Measurements from ENCODE around the gene TRIM28. TPM values are rescaled to one million over a fixed set of nuclear protein-coding genes. Genes with fewer than 3 reads are reported as not detected.

Gene TRIM28
- total RNA-seq, 3 donors from 2014 or later: 180 to 308 (median 202) TPM

DNA sequence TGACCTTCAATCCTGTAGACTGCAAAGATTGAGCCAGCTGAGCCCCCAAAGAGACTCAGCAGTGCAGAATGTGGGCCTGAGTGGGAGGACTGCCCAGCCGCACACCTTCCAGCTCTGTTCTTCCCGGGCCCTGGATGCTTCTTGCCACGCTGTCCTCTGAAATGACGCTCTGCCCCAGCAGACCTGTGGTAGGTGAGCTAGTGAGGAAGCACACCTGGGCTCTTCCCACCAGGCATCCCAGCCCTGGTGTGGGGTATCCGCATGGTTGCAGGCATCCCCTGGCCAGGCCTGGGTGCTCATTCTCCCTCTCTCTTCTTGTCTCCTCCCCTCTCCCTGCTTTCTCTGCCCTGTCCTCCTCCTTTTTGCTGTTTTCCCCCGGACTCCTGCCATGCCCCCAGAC, 39.1 kb downstream of the TRIM28 start:
- no peak overlapping the region for H3K4me3 ChIP-seq
- ATAC-seq (no peak), DNase-seq (no peak)
- no peak for TF ChIP-seq CTCF (IDR thresholded peaks at IDR 0.05)
- H3K9me3 ChIP-seq: no peaks in the 10 kb centered on the region
- H3K36me3 ChIP-seq (ENCODE audit: low read depth): no peaks in the 10 kb centered on the region
- H3K4me1 ChIP-seq (ENCODE audit: low read depth): no peaks in the 10 kb centered on the region
- intact Hi-C loops (cut with DNase I, micrococcal nuclease): no loop called here

GRCh38 chr19:58584498-58585441, 40.9 kb downstream of the TRIM28 start:
- DNase-seq (no peak), ATAC-seq (no peak)
- H3K4me1 ChIP-seq (ENCODE audit: low read depth): no peaks in the 10 kb centered on the region
- TF ChIP-seq CTCF (IDR thresholded peaks at IDR 0.05): no peak
- H3K4me3 ChIP-seq: no peak overlapping the region
- intact Hi-C loops (cut with DNase I, micrococcal nuclease): no loop called here
- H3K36me3 ChIP-seq (ENCODE audit: low read depth): no peaks in the 10 kb centered on the region
- no peaks in the 10 kb centered on the region for H3K9me3 ChIP-seq

- intact Hi-C loops (cut with DNase I, micrococcal nuclease): no loop called here
Measured at GRCh38 chr19:58585442-58586132, 41.7 kb downstream of the TRIM28 start.

DNA sequence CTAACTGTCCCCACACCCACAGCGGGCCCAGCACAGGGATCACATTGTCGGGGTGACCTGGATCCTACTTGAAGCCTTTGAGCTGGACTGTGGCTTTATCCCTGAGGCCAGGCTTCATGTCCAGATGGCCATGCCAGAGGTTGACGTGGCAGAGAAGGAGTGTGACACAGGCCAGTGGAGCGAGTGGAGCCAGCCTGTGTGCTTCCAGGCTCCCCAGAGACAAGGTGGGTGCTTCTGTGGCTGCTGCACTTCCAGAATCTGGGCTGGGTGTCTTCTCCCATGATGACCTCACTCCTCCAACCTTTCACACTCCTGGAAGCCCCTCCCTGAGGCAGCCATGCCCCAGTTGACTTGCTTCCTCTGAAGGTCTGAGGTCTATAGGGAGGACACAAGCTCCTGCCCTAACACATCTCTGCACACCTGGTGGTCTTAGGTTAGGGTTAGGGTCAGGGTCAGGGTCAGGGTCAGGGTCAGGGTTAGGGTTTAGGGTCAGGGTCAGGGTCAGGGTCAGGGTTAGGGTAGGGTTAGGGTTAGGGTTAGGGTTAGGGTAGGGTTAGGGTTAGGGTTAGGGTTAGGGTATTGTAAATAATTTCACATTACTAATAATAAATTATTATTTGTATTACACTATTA, 42.4 kb downstream of the TRIM28 start:
- no peak for TF ChIP-seq CTCF (IDR thresholded peaks at IDR 0.05)
- Histone ChIP-seq H3K36me3 (ENCODE audit: low read depth) (no peaks in the 10 kb centered on the region), H3K9me3 (no peaks in the 10 kb centered on the region), H3K4me3 (no peak overlapping the region), H3K4me1 (ENCODE audit: low read depth) (no peaks in the 10 kb centered on the region)
- intact Hi-C loops (cut with DNase I, micrococcal nuclease): no loop called here
- no peak for ATAC-seq
- DNase-seq: no peak

More at GRCh38 chr19:58585442-58586132, 41.7 kb downstream of the TRIM28 start:
- H3K36me3 ChIP-seq (ENCODE audit: low read depth): no peaks in the 10 kb centered on the region
- DNase-seq: no peak
- H3K4me1 ChIP-seq (ENCODE audit: low read depth): no peaks in the 10 kb centered on the region
- ATAC-seq: no peak
- TF ChIP-seq CTCF (IDR thresholded peaks at IDR 0.05): no peak
- H3K4me3 ChIP-seq: no peak overlapping the region
- no peaks in the 10 kb centered on the region for H3K9me3 ChIP-seq

Small RNAs within 50 kb of the gene (microRNA-seq; reads per million reads assigned to microRNA genes)
- gene MIR6807: not detected

Other genes with a start within 250 kb of the TRIM28 start
- gene ERVK3-1, start 238.7 kb upstream of the TRIM28 start, total RNA-seq: 10 to 100 TPM; 25.0 to 31.7 (median 30.0) TPM
- 1 to 10 TPM; 2.4 to 5.4 (median 3.2) TPM for gene ZSCAN22, start 217.1 kb upstream of the TRIM28 start, total RNA-seq
- gene A1BG, start 190.6 kb upstream of the TRIM28 start, total RNA-seq: 1 to 10 TPM; 2.0 to 3.7 (median 2.7) TPM
- 1 to 10 TPM; 1.1 to 1.9 (median 1.2) TPM for gene ZNF497, start 181.3 kb upstream of the TRIM28 start, total RNA-seq
- gene ZNF837, start 163.0 kb upstream of the TRIM28 start, total RNA-seq: 1 to 10 TPM; 1.5 to 3.3 (median 2.5) TPM
- gene RPS5, start 156.8 kb upstream of the TRIM28 start, total RNA-seq: 100 to 1,000 TPM; 692 to 768 (median 754) TPM
- gene RNF225, start 148.4 kb upstream of the TRIM28 start, total RNA-seq: not detected
- 10 to 100 TPM in 1 of 3 donors, 1 to 10 TPM in 2; 5.4 to 15.0 (median 6.9) TPM for gene ZNF584, start 135.4 kb upstream of the TRIM28 start, total RNA-seq
- gene ZNF132, start 103.9 kb upstream of the TRIM28 start, total RNA-seq: 1 to 10 TPM; 1.5 to 9.8 (median 5.6) TPM
- 1 to 10 TPM; 5.3 to 8.2 (median 6.8) TPM for gene ZNF324B, start 92.4 kb upstream of the TRIM28 start, total RNA-seq
- 10 to 100 TPM; 10.1 to 14.8 (median 12.9) TPM for gene ZNF324, start 77.0 kb upstream of the TRIM28 start, total RNA-seq
- 10 to 100 TPM in 2 of 3 donors, 1 to 10 TPM in 1; 9.4 to 12.6 (median 10.6) TPM for gene ZNF446, start 67.7 kb upstream of the TRIM28 start, total RNA-seq
- 1 to 10 TPM; 1.6 to 7.1 (median 3.9) TPM for gene SLC27A5, start 32.1 kb upstream of the TRIM28 start, total RNA-seq
- gene ZBTB45, start 24.3 kb upstream of the TRIM28 start, total RNA-seq: 10 to 100 TPM; 12.1 to 16.7 (median 13.4) TPM
- 100 to 1,000 TPM; 125 to 231 (median 195) TPM for gene CHMP2A, start 11.0 kb downstream of the TRIM28 start, total RNA-seq
- gene UBE2M, start 14.5 kb downstream of the TRIM28 start, total RNA-seq: 100 to 1,000 TPM in 1 of 3 donors, 10 to 100 TPM in 2; 49.4 to 101 (median 66.7) TPM
- 10 to 100 TPM; 30.4 to 43.3 (median 36.1) TPM for gene MZF1, start 29.3 kb downstream of the TRIM28 start, total RNA-seq